Measurements from ENCODE around the gene ZBP1.
A peak's percentile ranks its signal among the peaks of the same experiment; 100 is the strongest.

ZBP1 gene

GRCh38 chr20:57657535-57658446, 37.6 kb upstream of the ZBP1 start:
- peak; percentile 24 for DNase-seq

- no peak for DNase-seq
Measured at GRCh38 chr20:57656821-57657534, 36.8 kb upstream of the ZBP1 start.

- DNase-seq = no peak
Measured at GRCh38 chr20:57656252-57656820, 36.1 kb upstream of the ZBP1 start.

GRCh38 chr20:57655809-57656155, 35.6 kb upstream of the ZBP1 start:
- no peak for DNase-seq

- no peak for DNase-seq
Measured at GRCh38 chr20:57654998-57655808, 35.0 kb upstream of the ZBP1 start.

- peak; percentile 79 for DNase-seq
Measured at GRCh38 chr20:57654363-57654997, 34.3 kb upstream of the ZBP1 start.

- DNase-seq = peak; percentile 79
Measured at GRCh38 chr20:57653910-57654309, 33.7 kb upstream of the ZBP1 start.

GRCh38 chr20:57653546-57653900, 33.3 kb upstream of the ZBP1 start:
- no peak for DNase-seq

GRCh38 chr20:57652606-57653545, 32.6 kb upstream of the ZBP1 start:
- DNase-seq = no peak

- no peak for DNase-seq
Measured at GRCh38 chr20:57651881-57652605, 31.8 kb upstream of the ZBP1 start.

- DNase-seq = no peak
Measured at GRCh38 chr20:57650756-57651483, 30.7 kb upstream of the ZBP1 start.

- DNase-seq = peak; percentile 23
Measured at GRCh38 chr20:57650266-57650665, 30.0 kb upstream of the ZBP1 start.

- DNase-seq = no peak
Measured at GRCh38 chr20:57649617-57650015, 29.4 kb upstream of the ZBP1 start.

GRCh38 chr20:57648878-57649616, 28.8 kb upstream of the ZBP1 start:
- no peak for DNase-seq

GRCh38 chr20:57647933-57648785, 27.9 kb upstream of the ZBP1 start:
- DNase-seq = no peak

GRCh38 chr20:57647006-57647932, 27.0 kb upstream of the ZBP1 start:
- DNase-seq = no peak

GRCh38 chr20:57638895-57639236, 18.6 kb upstream of the ZBP1 start:
- DNase-seq = no peak

Data from NCI-H69 (cell line).